Naive thymus-derived CD4-positive, alpha-beta T cell (primary cell): ENCODE measurements around the gene PAX5. TPM values are rescaled to one million over a fixed set of nuclear protein-coding genes. Genes with fewer than 3 reads are reported as not detected.

Source experiments
- ATAC-seq: fragments of 150-1000 bp; cut with Tn5 transposase; 2 replicates; pipeline ENCODE4 v1.10.0; 2021; ENCODE audit warnings: mild to moderate bottlenecking, moderate library complexity
- CTCF ChIA-PET: fragments of 350-600 bp; sonication (Branson Sonifier 250); formaldehyde crosslinking; loops from one replicate; lab custom pipeline; 2021; ENCODE audit warnings: antibody characterized with exemption; lab: Charles Lee
- POLR2A ChIA-PET: fragments of 350-600 bp; sonication (Branson Sonifier 250); formaldehyde crosslinking; loops from one replicate; lab custom pipeline; 2021; ENCODE audit warnings: antibody characterized with exemption, inconsistent platforms; lab: Charles Lee
- DNase-seq, 9 donors: peaks; one replicate each; pipeline versions ENCODE4 v3.0.0 to v3.0.0-alpha.2; 2020 to 2022; ENCODE audit warnings: mixed read lengths in 1 of 9
- H3K27ac ChIP-seq: one replicate; pipeline ENCODE4 v1.7.0; 2013; ENCODE audit warnings: mild to moderate bottlenecking, low read depth, low read length, moderate library complexity
- H3K27me3 ChIP-seq, 2 donors: one replicate each; pipeline ENCODE4 v1.7.0; 2013; ENCODE audit warnings: low read length in 2 of 2, mild to moderate bottlenecking in 2 of 2, moderate library complexity in 2 of 2; ENCODE audit not compliant: control insufficient read depth in 2 of 2, insufficient read depth in 2 of 2
- H3K36me3 ChIP-seq, 3 experiments: 1 replicate in 2 of 3; 2 replicates in 1 of 3; pipeline ENCODE4 v1.7.0; 2013; ENCODE audit warnings: low read length in 3 of 3, mild to moderate bottlenecking in 3 of 3, moderate library complexity in 1 of 3; ENCODE audit not compliant: insufficient read depth in 3 of 3, control insufficient read depth in 2 of 3
- H3K4me1 ChIP-seq, 2 donors: one replicate each; pipeline ENCODE4 v1.7.0; 2013; ENCODE audit warnings: low read length in 2 of 2, mild to moderate bottlenecking in 2 of 2, moderate library complexity in 1 of 2; ENCODE audit not compliant: control insufficient read depth in 2 of 2, insufficient read depth in 2 of 2
- H3K4me3 ChIP-seq: 2 replicates; pipeline ENCODE4 v1.7.0; 2013; ENCODE audit warnings: mild to moderate bottlenecking, low read length
- H3K9me3 ChIP-seq, 3 experiments: 1 replicate in 2 of 3; 2 replicates in 1 of 3; pipeline ENCODE4 v1.7.0; 2013; ENCODE audit warnings: low read length in 3 of 3; ENCODE audit not compliant: control insufficient read depth in 2 of 3
- H3K27ac Mint-ChIP-seq, 9 donors: one replicate each; pipeline ENCODE4 v1.8.0; 2020 to 2022; ENCODE audit warnings: mixed read lengths in 9 of 9, mild to moderate bottlenecking in 8 of 9, moderate library complexity in 5 of 9, inconsistent platforms in 2 of 9
- H3K27me3 Mint-ChIP-seq, 5 donors: one replicate each; pipeline ENCODE4 v1.8.0; 2021 to 2022; ENCODE audit warnings: mixed read lengths in 5 of 5, mild to moderate bottlenecking in 1 of 5
- H3K36me3 Mint-ChIP-seq, 5 donors: one replicate each; pipeline ENCODE4 v1.8.0; 2020 to 2022; ENCODE audit warnings: mixed read lengths in 5 of 5, mild to moderate bottlenecking in 3 of 5, inconsistent platforms in 1 of 5
- H3K4me1 Mint-ChIP-seq, 7 donors: one replicate each; pipeline ENCODE4 v1.8.0; 2020 to 2022; ENCODE audit warnings: mixed read lengths in 7 of 7, mild to moderate bottlenecking in 3 of 7, inconsistent platforms in 1 of 7
- H3K4me3 Mint-ChIP-seq, 10 donors: one replicate each; pipeline ENCODE4 v1.8.0; 2020 to 2022; ENCODE audit warnings: mild to moderate bottlenecking in 10 of 10, mixed read lengths in 10 of 10, moderate library complexity in 6 of 10, inconsistent platforms in 2 of 10
- H3K9me3 Mint-ChIP-seq, 11 donors: one replicate each; pipeline ENCODE4 v1.8.0; 2020 to 2022; ENCODE audit warnings: mixed read lengths in 11 of 11, mild to moderate bottlenecking in 4 of 11, inconsistent platforms in 1 of 11, moderate library complexity in 1 of 11
- intact Hi-C, 2 donors: fragments of 100-400 bp; cut with micrococcal nuclease; formaldehyde crosslinking; loops; one replicate each; pipeline ENCODE4 v1.15.1; 2023
- polyA plus RNA-seq, 2 donors: library from polyadenylated mRNA; unstranded; fragments of 300-500 nt; fragmentation: Illumina TruSeq; gene quantifications; one replicate each; pipeline ENCODE4 v1.2.3, GENCODE V29; 2021
- total RNA-seq, 6 experiments: library from RNA in 5 of 6; stranded (reverse) in 5 of 6; gene quantifications; 1 replicate in 5 of 6; 2 replicates in 1 of 6; pipeline ENCODE4 v1.2.3 and lab custom pipeline; 2021 to 2026

Gene PAX5
- total and polyA plus RNA-seq, 7 experiments from 2014 or later = 0.10 to 8.0 (median 0.38) TPM; not detected in 1

GRCh38 chr9:36895744-36896260 lies 138.3 kb downstream of the PAX5 start:
- Mint-ChIP-seq H3K27ac (no peak overlapping the region), H3K27me3 (peaks cover 0 to 17% (median 8%) of the 10 kb centered on the region in 5 donors)

GRCh38 chr9:36894695-36895310 lies 139.3 kb downstream of the PAX5 start:
- no peak overlapping the region for H3K4me3 ChIP-seq
- H3K27ac ChIP-seq = no peak overlapping the region
- H3K4me3 Mint-ChIP-seq = no peak overlapping the region
- no peak for DNase-seq
- no peaks in the 10 kb centered on the region for H3K9me3 ChIP-seq
- H3K36me3 Mint-ChIP-seq = no peaks in the 10 kb centered on the region
- no peaks in the 10 kb centered on the region for H3K27me3 ChIP-seq
- POLR2A ChIA-PET = no interaction called here
- no peaks in the 10 kb centered on the region for H3K36me3 ChIP-seq
- no peak for ATAC-seq
- CTCF ChIA-PET = no interaction called here
- intact Hi-C loops = loop anchor here in 1 of 2 donors (1.0 kb wide), 1 partner anchor 32 kb away; no protein-coding TSS in a partner anchor
- H3K27ac Mint-ChIP-seq = no peak overlapping the region
- peaks cover 0 to 5% (median 0%) of the 10 kb centered on the region in 7 donors for H3K4me1 Mint-ChIP-seq
- H3K27me3 Mint-ChIP-seq = peaks cover 0 to 16% (median 8%) of the 10 kb centered on the region in 5 donors
- no peaks in the 10 kb centered on the region for H3K4me1 ChIP-seq
- H3K9me3 Mint-ChIP-seq = no peaks in the 10 kb centered on the region

More at GRCh38 chr9:36895744-36896260, 138.3 kb downstream of the PAX5 start:
- H3K4me3 Mint-ChIP-seq = no peak overlapping the region
- Histone ChIP-seq H3K36me3 (no peaks in the 10 kb centered on the region), H3K27me3 (no peaks in the 10 kb centered on the region), H3K4me3 (no peak overlapping the region), H3K9me3 (no peaks in the 10 kb centered on the region), H3K27ac (no peak overlapping the region), H3K4me1 (no peaks in the 10 kb centered on the region)
- no peak for ATAC-seq
- no peaks in the 10 kb centered on the region for H3K9me3 Mint-ChIP-seq
- H3K4me1 Mint-ChIP-seq = peaks cover 0 to 5% (median 0%) of the 10 kb centered on the region in 7 donors
- POLR2A ChIA-PET = no interaction called here
- H3K36me3 Mint-ChIP-seq = no peaks in the 10 kb centered on the region
- no peak for DNase-seq
- CTCF ChIA-PET = no interaction called here
- intact Hi-C loops = no loop called here

- ATAC-seq (no peak), DNase-seq (no peak)
- no peaks in the 10 kb centered on the region for H3K9me3 ChIP-seq
- CTCF ChIA-PET = no interaction called here
- H3K4me1 ChIP-seq = no peaks in the 10 kb centered on the region
- no peak overlapping the region for H3K27ac Mint-ChIP-seq
- POLR2A ChIA-PET = no interaction called here
- no peaks in the 10 kb centered on the region for H3K36me3 Mint-ChIP-seq
- peaks cover 0 to 18% (median 4%) of the 10 kb centered on the region in 5 donors for H3K27me3 Mint-ChIP-seq
- no peak overlapping the region for H3K4me3 ChIP-seq
- no peak overlapping the region for H3K4me3 Mint-ChIP-seq
- peaks cover 0 to under 1% (median 0%) of the 10 kb centered on the region in 7 donors for H3K4me1 Mint-ChIP-seq
- no peaks in the 10 kb centered on the region for H3K27me3 ChIP-seq
- no peaks in the 10 kb centered on the region for H3K9me3 Mint-ChIP-seq
- no peaks in the 10 kb centered on the region for H3K36me3 ChIP-seq
- H3K27ac ChIP-seq = no peak overlapping the region
- intact Hi-C loops = loop anchor here in 1 of 2 donors (1.0 kb wide), 1 partner anchor 33 kb away; no protein-coding TSS in a partner anchor
These were observed 140.2 kb downstream of the PAX5 start for GRCh38 chr9:36893911-36894310.

- ChIA-PET CTCF (no interaction called here), POLR2A (no interaction called here)
- ATAC-seq = no peak
- Mint-ChIP-seq H3K9me3 (no peaks in the 10 kb centered on the region), H3K4me3 (no peak overlapping the region), H3K27me3 (peaks cover 0 to 17% (median 4%) of the 10 kb centered on the region in 5 donors), H3K4me1 (no peaks in the 10 kb centered on the region), H3K27ac (no peak overlapping the region), H3K36me3 (no peaks in the 10 kb centered on the region)
- no peak for DNase-seq
- Histone ChIP-seq H3K27ac (no peak overlapping the region), H3K4me3 (no peak overlapping the region), H3K36me3 (no peaks in the 10 kb centered on the region), H3K4me1 (no peaks in the 10 kb centered on the region), H3K9me3 (no peaks in the 10 kb centered on the region), H3K27me3 (no peaks in the 10 kb centered on the region)
- intact Hi-C loops = no loop called here
These were observed 140.9 kb downstream of the PAX5 start for GRCh38 chr9:36893184-36893583.

- Mint-ChIP-seq H3K27ac (no peak overlapping the region), H3K36me3 (no peaks in the 10 kb centered on the region), H3K4me1 (no peaks in the 10 kb centered on the region), H3K9me3 (no peaks in the 10 kb centered on the region), H3K27me3 (peaks cover 0 to 21% (median 8%) of the 10 kb centered on the region in 5 donors), H3K4me3 (no peak overlapping the region)
- CTCF ChIA-PET = no interaction called here
- H3K36me3 ChIP-seq = no peaks in the 10 kb centered on the region
- DNase-seq (no peak), ATAC-seq (no peak)
- POLR2A ChIA-PET = no interaction called here
- H3K9me3 ChIP-seq = no peaks in the 10 kb centered on the region
- H3K27me3 ChIP-seq = no peaks in the 10 kb centered on the region
- intact Hi-C loops = no loop called here
- H3K27ac ChIP-seq = no peak overlapping the region
- no peaks in the 10 kb centered on the region for H3K4me1 ChIP-seq
- H3K4me3 ChIP-seq = no peak overlapping the region
These were observed 141.8 kb downstream of the PAX5 start for GRCh38 chr9:36892279-36892678.

- ATAC-seq (no peak), DNase-seq (no peak)
- intact Hi-C loops = no loop called here
- no peaks in the 10 kb centered on the region for H3K36me3 Mint-ChIP-seq
- H3K4me1 ChIP-seq = no peaks in the 10 kb centered on the region
- H3K4me3 ChIP-seq = no peak overlapping the region
- H3K9me3 Mint-ChIP-seq = no peaks in the 10 kb centered on the region
- no peaks in the 10 kb centered on the region for H3K9me3 ChIP-seq
- no peak overlapping the region for H3K4me3 Mint-ChIP-seq
- no peak overlapping the region for H3K27ac ChIP-seq
- H3K27me3 Mint-ChIP-seq = peaks cover 0 to 24% (median 11%) of the 10 kb centered on the region in 5 donors
- H3K36me3 ChIP-seq = no peaks in the 10 kb centered on the region
- H3K27ac Mint-ChIP-seq = no peak overlapping the region
- ChIA-PET CTCF (no interaction called here), POLR2A (interaction anchor here (0.6 kb wide), 1 partner anchor 143 kb away, joined by 3 read pairs; no protein-coding TSS in a partner anchor)
- no peaks in the 10 kb centered on the region for H3K4me1 Mint-ChIP-seq
- no peaks in the 10 kb centered on the region for H3K27me3 ChIP-seq
These were observed 142.7 kb downstream of the PAX5 start for GRCh38 chr9:36891341-36891811.

GRCh38 chr9:36889844-36890243 lies 144.2 kb downstream of the PAX5 start:
- Histone ChIP-seq H3K9me3 (no peaks in the 10 kb centered on the region), H3K27ac (no peak overlapping the region), H3K27me3 (no peaks in the 10 kb centered on the region), H3K4me1 (no peaks in the 10 kb centered on the region), H3K36me3 (no peaks in the 10 kb centered on the region), H3K4me3 (no peak overlapping the region)
- Mint-ChIP-seq H3K4me1 (no peaks in the 10 kb centered on the region), H3K27me3 (peaks cover 0 to 24% (median 13%) of the 10 kb centered on the region in 5 donors), H3K9me3 (no peaks in the 10 kb centered on the region), H3K36me3 (no peaks in the 10 kb centered on the region), H3K4me3 (no peak overlapping the region), H3K27ac (no peak overlapping the region)
- DNase-seq (no peak), ATAC-seq (no peak)
- intact Hi-C loops = no loop called here
- POLR2A ChIA-PET = no interaction called here
- CTCF ChIA-PET = no interaction called here
